Measurements from ENCODE around the gene ARHGEF38. TPM values are rescaled to one million over a fixed set of nuclear protein-coding genes. Genes with fewer than 3 reads are reported as not detected.

Gene ARHGEF38
- total and polyA plus RNA-seq, 7 experiments from 2014 or later, result 0.45 TPM; not detected in 6

DNA sequence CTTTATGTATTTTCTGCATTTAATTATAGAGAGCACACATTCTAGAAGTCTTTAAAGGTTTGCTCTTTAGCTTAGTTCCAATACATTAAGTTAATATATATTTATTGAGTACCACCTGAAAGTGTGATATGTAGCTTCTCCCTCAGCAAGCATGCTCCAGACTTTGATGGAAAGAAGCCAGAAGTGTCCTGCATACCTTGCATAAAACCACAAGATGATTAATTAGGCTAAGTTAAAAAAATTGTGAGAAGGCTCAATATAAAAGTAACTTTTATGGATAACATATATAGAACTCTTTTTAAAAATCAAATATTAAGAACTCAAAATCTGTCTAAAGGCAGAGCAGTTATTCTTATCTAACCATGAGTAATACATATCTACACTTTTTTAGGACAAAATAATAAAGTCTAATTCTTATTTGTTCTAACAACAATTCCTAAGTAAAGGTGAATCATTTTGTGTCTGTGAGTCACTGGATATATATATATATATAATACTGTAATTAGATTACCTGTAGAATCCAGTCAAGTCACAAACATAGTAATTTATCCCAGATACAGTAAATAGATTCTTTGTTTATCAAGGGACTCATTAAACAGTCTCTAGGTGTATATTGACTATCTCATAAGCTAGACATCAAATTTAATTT, 104.8 kb downstream of the ARHGEF38 start:
- Histone ChIP-seq H3K27me3 (ENCODE audit: control insufficient read depth in 2 of 2, insufficient read depth in 2 of 2, low read length in 2 of 2) (no peaks in the 10 kb centered on the region), H3K4me1 (ENCODE audit: control insufficient read depth in 2 of 2, insufficient read depth in 2 of 2, low read length in 2 of 2) (no peaks in the 10 kb centered on the region), H3K9me3 (ENCODE audit: control insufficient read depth in 2 of 3, low read length in 3 of 3) (no peaks in the 10 kb centered on the region), H3K36me3 (ENCODE audit: control insufficient read depth in 2 of 3, insufficient read depth in 3 of 3, low read length in 3 of 3) (no peaks in the 10 kb centered on the region), H3K27ac (ENCODE audit: low read depth, low read length) (no peak overlapping the region), H3K4me3 (ENCODE audit: low read length) (no peak overlapping the region)
- no peak overlapping the region for H3K27ac Mint-ChIP-seq
- POLR2A ChIA-PET, result no interaction called here
- ATAC-seq (no peak), DNase-seq (no peak)
- no peaks in the 10 kb centered on the region for H3K9me3 Mint-ChIP-seq
- CTCF ChIA-PET, result no interaction called here
- H3K4me3 Mint-ChIP-seq, result no peak overlapping the region
- no peaks in the 10 kb centered on the region for H3K36me3 Mint-ChIP-seq
- intact Hi-C loops (cut with micrococcal nuclease), result no loop called here
- peaks cover 5 to 15% (median 7%) of the 10 kb centered on the region in 5 donors for H3K27me3 Mint-ChIP-seq
- H3K4me1 Mint-ChIP-seq, result no peaks in the 10 kb centered on the region

DNA sequence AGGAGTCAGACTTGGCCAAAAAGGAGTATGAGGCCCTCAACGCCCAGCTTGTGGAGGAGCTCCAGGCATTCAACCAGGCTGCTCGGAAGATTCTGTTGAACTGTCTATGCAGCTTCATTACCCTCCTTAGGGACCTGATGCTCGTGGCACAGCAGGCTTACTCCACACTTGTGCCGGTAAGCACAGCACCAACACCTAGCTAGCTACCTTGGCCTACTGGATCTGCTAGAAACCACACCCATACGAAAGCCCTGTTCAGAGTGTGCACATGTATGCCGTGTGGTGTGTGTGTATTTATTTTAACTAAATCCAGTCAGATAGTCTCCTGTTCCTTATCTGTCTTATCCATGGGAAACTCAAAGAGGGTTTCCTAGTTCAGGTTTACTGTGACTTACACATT, 106.8 kb downstream of the ARHGEF38 start:
- no peak overlapping the region for H3K4me3 ChIP-seq (ENCODE audit: low read length)
- H3K27ac Mint-ChIP-seq, result no peak overlapping the region
- no peaks in the 10 kb centered on the region for H3K36me3 Mint-ChIP-seq
- POLR2A ChIA-PET, result no interaction called here
- H3K4me1 Mint-ChIP-seq, result no peaks in the 10 kb centered on the region
- no peaks in the 10 kb centered on the region for H3K27me3 ChIP-seq (ENCODE audit: control insufficient read depth in 2 of 2, insufficient read depth in 2 of 2, low read length in 2 of 2)
- ATAC-seq (no peak), DNase-seq (no peak)
- H3K9me3 ChIP-seq (ENCODE audit: control insufficient read depth in 2 of 3, low read length in 3 of 3), result no peaks in the 10 kb centered on the region
- intact Hi-C loops (cut with micrococcal nuclease), result no loop called here
- H3K4me1 ChIP-seq (ENCODE audit: control insufficient read depth in 2 of 2, insufficient read depth in 2 of 2, low read length in 2 of 2), result no peaks in the 10 kb centered on the region
- CTCF ChIA-PET, result no interaction called here
- H3K4me3 Mint-ChIP-seq, result no peak overlapping the region
- H3K27ac ChIP-seq (ENCODE audit: low read depth, low read length), result no peak overlapping the region
- peaks cover 5 to 16% (median 8%) of the 10 kb centered on the region in 5 donors for H3K27me3 Mint-ChIP-seq
- no peaks in the 10 kb centered on the region for H3K36me3 ChIP-seq (ENCODE audit: control insufficient read depth in 2 of 3, insufficient read depth in 3 of 3, low read length in 3 of 3)
- H3K9me3 Mint-ChIP-seq, result no peaks in the 10 kb centered on the region

DNA sequence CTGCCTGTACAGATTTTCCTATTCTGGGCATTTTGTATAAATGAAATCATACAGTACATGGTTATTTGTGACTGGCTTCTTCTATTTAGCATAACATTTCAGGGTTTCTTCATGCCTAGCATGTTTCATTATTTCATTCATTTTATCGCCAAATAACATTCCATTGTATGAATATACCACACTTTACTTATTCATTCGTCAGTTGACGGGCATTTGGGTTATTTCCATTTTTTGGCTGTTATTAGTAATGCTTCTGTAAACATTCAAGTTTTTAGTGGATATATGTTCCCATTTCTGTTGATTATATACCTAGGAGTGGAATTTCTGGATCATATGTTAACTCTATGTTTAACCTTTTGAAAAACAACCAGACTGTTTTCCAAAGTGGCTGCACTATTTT, 108.6 kb downstream of the ARHGEF38 start:
- ChIA-PET POLR2A (no interaction called here), CTCF (no interaction called here)
- Histone ChIP-seq H3K36me3 (ENCODE audit: control insufficient read depth in 2 of 3, insufficient read depth in 3 of 3, low read length in 3 of 3) (no peaks in the 10 kb centered on the region), H3K27me3 (ENCODE audit: control insufficient read depth in 2 of 2, insufficient read depth in 2 of 2, low read length in 2 of 2) (no peaks in the 10 kb centered on the region), H3K27ac (ENCODE audit: low read depth, low read length) (no peak overlapping the region), H3K4me3 (ENCODE audit: low read length) (no peak overlapping the region), H3K9me3 (ENCODE audit: control insufficient read depth in 2 of 3, low read length in 3 of 3) (no peaks in the 10 kb centered on the region), H3K4me1 (ENCODE audit: control insufficient read depth in 2 of 2, insufficient read depth in 2 of 2, low read length in 2 of 2) (no peaks in the 10 kb centered on the region)
- no peak for ATAC-seq
- Mint-ChIP-seq H3K4me1 (no peaks in the 10 kb centered on the region), H3K27ac (no peak overlapping the region), H3K36me3 (no peaks in the 10 kb centered on the region), H3K9me3 (no peaks in the 10 kb centered on the region), H3K27me3 (peaks cover 0 to 19% (median 5%) of the 10 kb centered on the region in 5 donors), H3K4me3 (no peak overlapping the region)
- intact Hi-C loops (cut with micrococcal nuclease), result no loop called here
- no peak for DNase-seq

DNA sequence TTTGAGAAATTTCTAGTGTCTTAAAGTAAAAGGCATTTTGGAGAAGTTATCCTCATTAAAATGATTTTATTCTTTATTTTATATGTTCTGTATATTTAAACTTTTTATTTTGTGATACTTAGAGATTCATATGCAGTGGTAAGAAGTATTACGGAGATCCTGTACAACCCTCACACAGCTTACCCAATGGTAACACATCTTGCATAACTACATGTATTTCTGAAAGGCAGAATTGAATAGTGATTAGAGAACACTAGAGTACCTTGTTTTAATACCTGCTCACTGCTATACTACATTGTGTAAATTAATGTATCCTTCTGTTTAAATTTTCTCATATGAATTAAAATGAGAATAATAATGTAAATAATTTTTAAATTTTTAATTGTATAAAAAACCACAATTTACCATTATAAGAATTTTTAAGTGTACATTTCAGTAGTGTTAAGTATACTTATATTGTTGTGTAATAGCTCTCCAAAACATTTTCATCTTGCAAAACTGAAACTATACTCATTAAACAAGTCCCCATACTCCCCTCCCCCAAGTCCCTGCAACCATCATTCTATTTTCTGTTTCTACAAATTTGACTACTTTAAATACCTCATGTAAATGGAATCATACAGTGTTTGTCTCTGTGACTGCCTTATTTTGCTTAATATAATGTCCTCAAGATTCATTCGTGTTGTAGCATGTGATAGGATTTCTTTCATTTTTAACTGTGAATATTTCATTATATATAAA, 110.7 kb downstream of the ARHGEF38 start:
- intact Hi-C loops (cut with micrococcal nuclease), result no loop called here
- H3K27me3 Mint-ChIP-seq, result peaks cover 0 to 22% (median 10%) of the 10 kb centered on the region in 5 donors
- Histone ChIP-seq H3K9me3 (ENCODE audit: control insufficient read depth in 2 of 3, low read length in 3 of 3) (no peaks in the 10 kb centered on the region), H3K4me1 (ENCODE audit: control insufficient read depth in 2 of 2, insufficient read depth in 2 of 2, low read length in 2 of 2) (no peaks in the 10 kb centered on the region), H3K4me3 (ENCODE audit: low read length) (no peak overlapping the region), H3K36me3 (ENCODE audit: control insufficient read depth in 2 of 3, insufficient read depth in 3 of 3, low read length in 3 of 3) (no peaks in the 10 kb centered on the region), H3K27me3 (ENCODE audit: control insufficient read depth in 2 of 2, insufficient read depth in 2 of 2, low read length in 2 of 2) (no peaks in the 10 kb centered on the region), H3K27ac (ENCODE audit: low read depth, low read length) (no peak overlapping the region)
- ATAC-seq, result no peak
- CTCF ChIA-PET, result no interaction called here
- no peaks in the 10 kb centered on the region for H3K4me1 Mint-ChIP-seq
- no peak overlapping the region for H3K4me3 Mint-ChIP-seq
- POLR2A ChIA-PET, result no interaction called here
- H3K27ac Mint-ChIP-seq, result no peak overlapping the region
- H3K36me3 Mint-ChIP-seq, result no peaks in the 10 kb centered on the region
- H3K9me3 Mint-ChIP-seq, result no peaks in the 10 kb centered on the region
- no peak for DNase-seq

DNA sequence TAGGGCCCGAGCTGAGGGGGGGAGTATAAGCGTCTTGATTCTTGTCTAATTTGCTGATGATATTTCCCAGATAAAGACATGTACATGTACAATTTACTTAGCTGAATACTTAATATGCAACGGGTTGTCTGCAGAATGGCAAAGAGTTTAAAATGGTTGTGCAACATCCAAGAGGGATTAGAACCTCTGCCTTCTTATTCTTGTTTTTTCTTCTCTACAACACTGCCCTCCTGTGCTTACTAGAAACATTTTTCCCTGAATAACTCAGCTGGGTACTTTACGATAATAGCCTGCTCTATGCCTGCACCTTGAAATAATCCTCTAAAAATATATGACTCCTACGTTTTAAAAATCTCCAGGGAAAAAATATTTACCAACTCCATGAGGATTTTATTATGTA, 114.3 kb downstream of the ARHGEF38 start:
- no peaks in the 10 kb centered on the region for H3K36me3 Mint-ChIP-seq
- Histone ChIP-seq H3K27ac (ENCODE audit: low read depth, low read length) (no peak overlapping the region), H3K36me3 (ENCODE audit: control insufficient read depth in 2 of 3, insufficient read depth in 3 of 3, low read length in 3 of 3) (no peaks in the 10 kb centered on the region), H3K4me3 (ENCODE audit: low read length) (no peak overlapping the region), H3K4me1 (ENCODE audit: control insufficient read depth in 2 of 2, insufficient read depth in 2 of 2, low read length in 2 of 2) (no peaks in the 10 kb centered on the region), H3K9me3 (ENCODE audit: control insufficient read depth in 2 of 3, low read length in 3 of 3) (no peaks in the 10 kb centered on the region), H3K27me3 (ENCODE audit: control insufficient read depth in 2 of 2, insufficient read depth in 2 of 2, low read length in 2 of 2) (no peaks in the 10 kb centered on the region)
- H3K4me3 Mint-ChIP-seq, result no peak overlapping the region
- no peaks in the 10 kb centered on the region for H3K9me3 Mint-ChIP-seq
- DNase-seq (no peak), ATAC-seq (no peak)
- POLR2A ChIA-PET, result no interaction called here
- CTCF ChIA-PET, result no interaction called here
- no peaks in the 10 kb centered on the region for H3K4me1 Mint-ChIP-seq
- H3K27me3 Mint-ChIP-seq, result peaks cover 9 to 28% (median 16%) of the 10 kb centered on the region in 5 donors
- intact Hi-C loops (cut with micrococcal nuclease), result no loop called here
- H3K27ac Mint-ChIP-seq, result no peak overlapping the region

DNA sequence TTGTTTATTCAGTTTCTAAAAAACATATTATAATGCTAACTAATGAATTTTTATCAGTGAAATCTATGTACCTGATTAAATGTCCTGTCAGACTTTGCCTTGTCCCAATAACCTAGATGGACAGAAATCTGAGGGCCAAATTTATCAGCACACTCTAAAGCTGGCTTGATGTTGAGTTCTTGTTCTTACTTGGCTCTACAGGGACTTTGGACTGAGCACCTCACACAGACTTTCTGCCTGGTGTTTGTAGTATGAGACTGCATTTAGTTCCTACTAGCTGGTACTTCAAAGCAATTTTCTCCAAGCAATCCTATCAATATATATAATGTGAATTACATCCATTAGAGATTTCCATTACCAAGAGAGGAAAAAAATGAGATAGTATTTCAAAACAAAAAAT, 118.3 kb downstream of the ARHGEF38 start:
- Histone ChIP-seq H3K27me3 (ENCODE audit: control insufficient read depth in 2 of 2, insufficient read depth in 2 of 2, low read length in 2 of 2) (no peaks in the 10 kb centered on the region), H3K9me3 (ENCODE audit: control insufficient read depth in 2 of 3, low read length in 3 of 3) (no peaks in the 10 kb centered on the region), H3K36me3 (ENCODE audit: control insufficient read depth in 2 of 3, insufficient read depth in 3 of 3, low read length in 3 of 3) (no peaks in the 10 kb centered on the region), H3K4me1 (ENCODE audit: control insufficient read depth in 2 of 2, insufficient read depth in 2 of 2, low read length in 2 of 2) (no peaks in the 10 kb centered on the region), H3K27ac (ENCODE audit: low read depth, low read length) (no peak overlapping the region), H3K4me3 (ENCODE audit: low read length) (no peak overlapping the region)
- Mint-ChIP-seq H3K4me1 (no peaks in the 10 kb centered on the region), H3K27ac (no peak overlapping the region), H3K4me3 (no peak overlapping the region), H3K36me3 (no peaks in the 10 kb centered on the region), H3K9me3 (no peaks in the 10 kb centered on the region), H3K27me3 (peaks cover 14 to 27% (median 20%) of the 10 kb centered on the region in 5 donors)
- no peak for DNase-seq
- POLR2A ChIA-PET, result no interaction called here
- intact Hi-C loops (cut with micrococcal nuclease), result no loop called here
- ATAC-seq, result no peak
- CTCF ChIA-PET, result no interaction called here

DNA sequence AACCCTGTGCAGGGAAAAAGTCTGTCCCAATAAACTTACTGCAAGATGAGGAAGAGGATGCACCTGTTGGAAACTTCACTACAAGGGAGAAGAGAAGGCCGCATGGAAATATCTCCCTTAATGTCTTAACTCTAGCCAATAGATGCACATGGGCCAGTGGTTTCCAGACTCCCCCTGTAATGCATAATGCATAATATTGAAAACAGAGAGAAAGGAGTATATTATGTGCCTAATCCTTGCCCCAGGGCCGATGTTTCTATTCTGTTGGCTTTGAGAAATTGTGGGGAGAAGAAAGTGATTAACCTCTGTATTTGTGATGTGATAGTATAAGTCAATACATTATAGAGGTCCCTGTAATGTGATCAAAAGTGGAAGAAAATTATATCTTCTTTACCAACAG, 118.9 kb downstream of the ARHGEF38 start:
- H3K27ac Mint-ChIP-seq, result no peak overlapping the region
- no peaks in the 10 kb centered on the region for H3K36me3 ChIP-seq (ENCODE audit: control insufficient read depth in 2 of 3, insufficient read depth in 3 of 3, low read length in 3 of 3)
- no peaks in the 10 kb centered on the region for H3K4me1 ChIP-seq (ENCODE audit: control insufficient read depth in 2 of 2, insufficient read depth in 2 of 2, low read length in 2 of 2)
- intact Hi-C loops (cut with micrococcal nuclease), result no loop called here
- DNase-seq, result no peak
- peaks cover 11 to 27% (median 20%) of the 10 kb centered on the region in 5 donors for H3K27me3 Mint-ChIP-seq
- no peaks in the 10 kb centered on the region for H3K36me3 Mint-ChIP-seq
- no peak for ATAC-seq
- CTCF ChIA-PET, result no interaction called here
- no peak overlapping the region for H3K4me3 ChIP-seq (ENCODE audit: low read length)
- H3K9me3 ChIP-seq (ENCODE audit: control insufficient read depth in 2 of 3, low read length in 3 of 3), result no peaks in the 10 kb centered on the region
- no peaks in the 10 kb centered on the region for H3K4me1 Mint-ChIP-seq
- no peak overlapping the region for H3K27ac ChIP-seq (ENCODE audit: low read depth, low read length)
- POLR2A ChIA-PET, result no interaction called here
- H3K4me3 Mint-ChIP-seq, result no peak overlapping the region
- no peaks in the 10 kb centered on the region for H3K27me3 ChIP-seq (ENCODE audit: control insufficient read depth in 2 of 2, insufficient read depth in 2 of 2, low read length in 2 of 2)
- H3K9me3 Mint-ChIP-seq, result no peaks in the 10 kb centered on the region

Data from naive thymus-derived CD4-positive, alpha-beta T cell (primary cell).